Activated CD4-positive, CD25-positive, alpha-beta regulatory T cell (primary cell): Measurements from ENCODE around the gene COL4A1.

Experiments used
- DNase-seq, 4 experiments: peaks; one replicate each; lab custom pipeline; 2025; lab: John Stamatoyannopoulos, UW

COL4A1 gene

GRCh38 chr13:110275931-110276552 is 30.9 kb downstream of the COL4A1 start:
- no peak for DNase-seq

GRCh38 chr13:110274687-110275086 is 32.3 kb downstream of the COL4A1 start:
- DNase-seq: no peak

- no peak for DNase-seq
Measured at GRCh38 chr13:110273254-110273653, 33.7 kb downstream of the COL4A1 start.

- no peak for DNase-seq
Measured at GRCh38 chr13:110272651-110273050, 34.3 kb downstream of the COL4A1 start.

GRCh38 chr13:110272227-110272626 is 34.7 kb downstream of the COL4A1 start:
- DNase-seq: no peak

GRCh38 chr13:110271313-110271712 is 35.6 kb downstream of the COL4A1 start:
- DNase-seq: no peak

- DNase-seq: no peak
Measured at GRCh38 chr13:110270507-110270906, 36.5 kb downstream of the COL4A1 start.

GRCh38 chr13:110269509-110270185 is 37.3 kb downstream of the COL4A1 start:
- DNase-seq: no peak

- DNase-seq: no peak
Measured at GRCh38 chr13:110268576-110269185, 38.3 kb downstream of the COL4A1 start.

- no peak for DNase-seq
Measured at GRCh38 chr13:110268061-110268460, 38.9 kb downstream of the COL4A1 start.

GRCh38 chr13:110266983-110267382 is 40.0 kb downstream of the COL4A1 start:
- DNase-seq: no peak

- DNase-seq: no peak
Measured at GRCh38 chr13:110266431-110266809, 40.5 kb downstream of the COL4A1 start.

- DNase-seq: no peak
Measured at GRCh38 chr13:110265682-110266430, 41.1 kb downstream of the COL4A1 start.

GRCh38 chr13:110265341-110265681 is 41.6 kb downstream of the COL4A1 start:
- DNase-seq: no peak

- no peak for DNase-seq
Measured at GRCh38 chr13:110264685-110265275, 42.2 kb downstream of the COL4A1 start.

- no peak for DNase-seq
Measured at GRCh38 chr13:110263888-110264287, 43.1 kb downstream of the COL4A1 start.

- no peak for DNase-seq
Measured at GRCh38 chr13:110263404-110263803, 43.6 kb downstream of the COL4A1 start.

GRCh38 chr13:110262508-110263291 is 44.3 kb downstream of the COL4A1 start:
- DNase-seq: no peak

GRCh38 chr13:110262082-110262436 is 44.9 kb downstream of the COL4A1 start:
- DNase-seq: no peak

GRCh38 chr13:110261166-110262081 is 45.5 kb downstream of the COL4A1 start:
- no peak for DNase-seq

GRCh38 chr13:110259651-110260050 is 47.3 kb downstream of the COL4A1 start:
- no peak for DNase-seq
